ENCODE data around the gene UBALD1. TPM values are rescaled to one million over a fixed set of nuclear protein-coding genes. Genes with fewer than 3 reads are reported as not detected.

UBALD1 gene
- total and polyA plus RNA-seq, 2 donors (not counting 1 experiment from before 2014, with no cell fraction given), result 25.6 to 31.7 TPM

GRCh38 chr16:4570086-4570485, 44.6 kb downstream of the UBALD1 start:
- Histone ChIP-seq H3K4me3 (ENCODE audit: control extremely low read depth in 1 of 5, extremely low read depth in 1 of 5, insufficient read depth in 1 of 5, low read depth in 2 of 5, low read length in 4 of 5) (no peak overlapping the region), H3K4me1 (ENCODE audit: control insufficient read depth in 2 of 2, insufficient read depth in 2 of 2, low read length in 2 of 2) (no peaks in the 10 kb centered on the region), H3K36me3 (replicated peaks in 1 of 2; ENCODE audit: control extremely low read depth in 1 of 2, control insufficient read depth in 1 of 2, extremely low read depth in 1 of 2, insufficient read depth in 2 of 2, low read length in 1 of 2) (no peaks in the 10 kb centered on the region), H3K4me2 (replicated peaks; ENCODE audit: low read depth, low read length, poor library complexity, severe bottlenecking) (no peak overlapping the region), H4K20me1 (ENCODE audit: control insufficient read depth, insufficient read depth, low read length, poor library complexity, severe bottlenecking) (no peaks in the 10 kb centered on the region), H3K79me2 (ENCODE audit: control insufficient read depth, insufficient read depth, low read length) (no peaks in the 10 kb centered on the region), H3K9ac (ENCODE audit: low read length) (no peak overlapping the region), H3K9me3 (ENCODE audit: control extremely low read depth in 1 of 3, control insufficient read depth in 2 of 3, insufficient read depth in 1 of 3, low read length in 2 of 3) (no peaks in the 10 kb centered on the region), H2AFZ (ENCODE audit: insufficient read depth, low read depth, low read length, poor library complexity, severe bottlenecking) (no peak overlapping the region), H3K27ac (ENCODE audit: low read length in 2 of 2) (no peak overlapping the region), H3K27me3 (replicated peaks in 1 of 4; ENCODE audit: control extremely low read depth in 1 of 4, control insufficient read depth in 3 of 4, insufficient read depth in 4 of 4, low read length in 3 of 4) (no peaks in the 10 kb centered on the region)
- DNase-seq, result no peak
- ATAC-seq (ENCODE audit: low read depth), result no peak
- 92% methylated on average over 3 of the region's 6 CpGs for WGBS (ENCODE audit: insufficient coverage)
- Mint-ChIP-seq H3K4me1 (no peaks in the 10 kb centered on the region), H3K27me3 (peaks cover 4% of the 10 kb centered on the region), H3K27ac (no peak overlapping the region), H3K9me3 (ENCODE audit: insufficient read depth) (no peaks in the 10 kb centered on the region), H3K4me3 (no peak overlapping the region)
- ChIA-PET CTCF (no interaction called here), POLR2A (no interaction called here)
- no peak for TF ChIP-seq EZH2 (IDR thresholded peaks at IDR 0.05; ENCODE audit: borderline replicate concordance, insufficient read depth, low read depth, low read length, poor library complexity, severe bottlenecking)
- TF ChIP-seq CTCF (IDR thresholded peaks at IDR 0.05), result no peak
- intact Hi-C loops (cut with micrococcal nuclease), result no loop called here

- TF ChIP-seq CTCF (IDR thresholded peaks at IDR 0.05), result no peak
- TF ChIP-seq EZH2 (IDR thresholded peaks at IDR 0.05; ENCODE audit: borderline replicate concordance, insufficient read depth, low read depth, low read length, poor library complexity, severe bottlenecking), result no peak
- Histone ChIP-seq H3K27ac (ENCODE audit: low read length in 2 of 2) (no peak overlapping the region), H3K79me2 (ENCODE audit: control insufficient read depth, insufficient read depth, low read length) (no peaks in the 10 kb centered on the region), H2AFZ (ENCODE audit: insufficient read depth, low read depth, low read length, poor library complexity, severe bottlenecking) (no peak overlapping the region), H3K4me3 (ENCODE audit: control extremely low read depth in 1 of 5, extremely low read depth in 1 of 5, insufficient read depth in 1 of 5, low read depth in 2 of 5, low read length in 4 of 5) (no peak overlapping the region), H3K36me3 (replicated peaks in 1 of 2; ENCODE audit: control extremely low read depth in 1 of 2, control insufficient read depth in 1 of 2, extremely low read depth in 1 of 2, insufficient read depth in 2 of 2, low read length in 1 of 2) (no peaks in the 10 kb centered on the region), H3K9ac (ENCODE audit: low read length) (no peak overlapping the region), H3K4me1 (ENCODE audit: control insufficient read depth in 2 of 2, insufficient read depth in 2 of 2, low read length in 2 of 2) (no peaks in the 10 kb centered on the region), H3K27me3 (replicated peaks in 1 of 4; ENCODE audit: control extremely low read depth in 1 of 4, control insufficient read depth in 3 of 4, insufficient read depth in 4 of 4, low read length in 3 of 4) (no peaks in the 10 kb centered on the region), H3K9me3 (ENCODE audit: control extremely low read depth in 1 of 3, control insufficient read depth in 2 of 3, insufficient read depth in 1 of 3, low read length in 2 of 3) (no peaks in the 10 kb centered on the region), H3K4me2 (replicated peaks; ENCODE audit: low read depth, low read length, poor library complexity, severe bottlenecking) (no peak overlapping the region), H4K20me1 (ENCODE audit: control insufficient read depth, insufficient read depth, low read length, poor library complexity, severe bottlenecking) (no peaks in the 10 kb centered on the region)
- Mint-ChIP-seq H3K4me1 (no peaks in the 10 kb centered on the region), H3K27ac (no peak overlapping the region), H3K27me3 (no peaks in the 10 kb centered on the region), H3K9me3 (ENCODE audit: insufficient read depth) (no peaks in the 10 kb centered on the region), H3K4me3 (no peak overlapping the region)
- CTCF ChIA-PET, result no interaction called here
- DNase-seq (no peak), ATAC-seq (ENCODE audit: low read depth) (no peak)
- POLR2A ChIA-PET, result interaction anchor here (0.5 to 0.6 kb wide), 2 partner anchors 28 to 1468 kb away, joined by 5 to 6 read pairs; partner anchors contain the start of gene CDIP1
- intact Hi-C loops (cut with micrococcal nuclease), result no loop called here
- no CpG with 5 or more reads among the region's 3 CpGs for WGBS (ENCODE audit: insufficient coverage)
These were observed 48.5 kb downstream of the UBALD1 start for GRCh38 chr16:4566144-4566543.
